Measurements from ENCODE around the gene RAB36. TPM values are rescaled to one million over a fixed set of nuclear protein-coding genes. Genes with fewer than 3 reads are reported as not detected.

The RAB36 gene
- total RNA-seq, 1 experiment from 2014 or later: 1.4 TPM

GRCh38 chr22:23207729-23208393, 62.6 kb downstream of the RAB36 start:
- H4K20me1 ChIP-seq (ENCODE audit: control insufficient read depth, insufficient read depth, insufficient read length): no peaks in the 10 kb centered on the region
- H3K27me3 ChIP-seq (ENCODE audit: insufficient read depth, low read length): no peaks in the 10 kb centered on the region
- peaks cover 35% of the 10 kb centered on the region; the same call in 1 of the 2 replicates for H3K79me2 ChIP-seq (ENCODE audit: insufficient read depth, low read length)
- H2BK12ac ChIP-seq (ENCODE audit: insufficient read length, low read depth, low read length): no peak overlapping the region
- no peak overlapping the region for H3K23ac ChIP-seq (ENCODE audit: insufficient read length, low read depth, low read length)
- H2BK20ac ChIP-seq (ENCODE audit: low read depth, low read length, poor library complexity, severe bottlenecking): no peak overlapping the region
- H3K27ac Mint-ChIP-seq: peak overlapping the region in 1 of 3 experiments; percentile 32; a peak in 2 of 7 replicates
- H3K14ac ChIP-seq (ENCODE audit: insufficient read depth, low read length): no peak overlapping the region
- H2BK5ac ChIP-seq (ENCODE audit: insufficient read length, low read length): no peak overlapping the region
- no peak overlapping the region for H3K4me3 Mint-ChIP-seq
- H3K56ac ChIP-seq (ENCODE audit: insufficient read length, low read depth, low read length): no peak overlapping the region
- no peaks in the 10 kb centered on the region for H3K4me1 ChIP-seq (ENCODE audit: insufficient read depth, low read length)
- peaks cover 30 to 35% of the 10 kb centered on the region in 2 experiments for H3K4me1 Mint-ChIP-seq
- peaks cover 18 to 34% (median 24%) of the 10 kb centered on the region in 3 experiments for H3K36me3 Mint-ChIP-seq (ENCODE audit: insufficient read depth in 1 of 3, low read depth in 3 of 3)
- H3K27me3 Mint-ChIP-seq (ENCODE audit: low read depth): no peaks in the 10 kb centered on the region
- no peak overlapping the region for H2AFZ ChIP-seq (ENCODE audit: low read length)
- H4K5ac ChIP-seq (ENCODE audit: insufficient read length, low read depth, low read length): no peak overlapping the region
- H3K9me3 Mint-ChIP-seq: no peaks in the 10 kb centered on the region
- no peak overlapping the region for H3K9ac ChIP-seq (ENCODE audit: extremely low read depth, insufficient read length, low read length)
- H2BK120ac ChIP-seq (ENCODE audit: low read depth, low read length, poor library complexity, severe bottlenecking): no peak overlapping the region
- H3K79me1 ChIP-seq (ENCODE audit: insufficient read depth, low read depth, low read length, poor library complexity, severe bottlenecking): peaks cover 9% of the 10 kb centered on the region
- no peak overlapping the region for H3T11ph ChIP-seq (ENCODE audit: low read length)
- H2AK5ac ChIP-seq (ENCODE audit: insufficient read length, low read length): no peak overlapping the region
- H3K27ac ChIP-seq (ENCODE audit: insufficient read length, low read depth, low read length): no peak overlapping the region
- no peak for DNase-seq
- TF ChIP-seq CTCF (conservative IDR thresholded peaks at IDR 0.05): no peak
- H3K18ac ChIP-seq (ENCODE audit: insufficient read length, low read depth, low read length): no peak overlapping the region
- H3K23me2 ChIP-seq (ENCODE audit: insufficient read length, low read depth, low read length, poor library complexity, severe bottlenecking): no peaks in the 10 kb centered on the region
- H3K9me3 ChIP-seq (ENCODE audit: control insufficient read depth, low read depth, low read length): no peaks in the 10 kb centered on the region
- no CpG with 5 or more reads among the region's 11 CpGs for WGBS (ENCODE audit: extremely low coverage, insufficient read length, low lambda C conversion rate)
- no peak overlapping the region for H3K4me2 ChIP-seq (ENCODE audit: insufficient read depth, insufficient read length, low read length)
- no peak overlapping the region for H2BK15ac ChIP-seq (ENCODE audit: low read depth, low read length)
- H3K4ac ChIP-seq (ENCODE audit: low read depth, low read length): no peak overlapping the region
- H4K8ac ChIP-seq (replicated peaks; ENCODE audit: insufficient read length, low read depth, low read length): no peak overlapping the region
- no peak overlapping the region for H4K91ac ChIP-seq (ENCODE audit: insufficient read length, low read depth, low read length)
